Measurements from ENCODE around the gene R3HDM2.

- no peak for TF ChIP-seq CTCF (IDR thresholded peaks at IDR 0.05)
- TF ChIP-seq EP300 (IDR thresholded peaks at IDR 0.05; ENCODE audit: low read depth), result no peak
Observed at GRCh38 chr12:57239587-57240065, 191.2 kb downstream of the R3HDM2 start.

Data from transverse colon (tissue), 3 donors.